Small intestine (tissue), 7 donors: ENCODE measurements around the gene ANKMY1. TPM values are rescaled to one million over a fixed set of nuclear protein-coding genes. Genes with fewer than 3 reads are reported as not detected.

ENCODE experiments used
- DNase-seq, 2 donors: peaks; one replicate each; pipeline versions ENCODE4 v3.0.0 to v3.0.0-alpha.2; 2013
- FAIRE-seq: peaks from 2 replicates; lab custom pipeline; 2012; peaks lifted over from hg19 to GRCh38; lab: Jason Lieb, UNC
- H3K27ac ChIP-seq, 3 donors: one replicate each; pipeline ENCODE4 v1.5.1; 2013; ENCODE audit warnings: low read length in 2 of 3, mild to moderate bottlenecking in 2 of 3, control low read depth in 1 of 3, inconsistent platforms in 1 of 3, low read depth in 1 of 3, moderate library complexity in 1 of 3
- H3K27me3 ChIP-seq, 3 donors: one replicate each; pipeline ENCODE4 v1.6.1; 2013; ENCODE audit warnings: low read length in 3 of 3, inconsistent platforms in 1 of 3; ENCODE audit not compliant: control insufficient read depth in 3 of 3, insufficient read depth in 3 of 3
- H3K36me3 ChIP-seq, 3 donors: one replicate each; pipeline ENCODE4 v1.6.1; 2013; ENCODE audit warnings: low read length in 3 of 3, inconsistent platforms in 1 of 3, low read depth in 1 of 3, mild to moderate bottlenecking in 1 of 3, moderate library complexity in 1 of 3; ENCODE audit not compliant: control insufficient read depth in 3 of 3, insufficient read depth in 2 of 3
- H3K4me1 ChIP-seq, 3 donors: one replicate each; pipeline ENCODE4 v1.6.1; 2013; ENCODE audit warnings: low read length in 2 of 3, inconsistent platforms in 1 of 3, low read depth in 1 of 3, mild to moderate bottlenecking in 1 of 3, moderate library complexity in 1 of 3; ENCODE audit not compliant: control insufficient read depth in 3 of 3, insufficient read depth in 2 of 3
- H3K4me3 ChIP-seq, 3 donors: one replicate each; pipeline ENCODE4 v1.5.1; 2013; ENCODE audit warnings: low read length in 3 of 3, control low read depth in 1 of 3, inconsistent platforms in 1 of 3, low read depth in 1 of 3, mild to moderate bottlenecking in 1 of 3, moderate library complexity in 1 of 3
- H3K9me3 ChIP-seq, 2 donors: one replicate each; pipeline ENCODE4 v1.6.1; 2013; ENCODE audit warnings: low read depth in 1 of 2, low read length in 1 of 2; ENCODE audit not compliant: control insufficient read depth in 2 of 2, insufficient read depth in 1 of 2
- WGBS, 3 donors: extraction: QIAGEN DNeasy Blood & Tissue Kit; methylation state at CpG; one replicate each; pipeline ENCODE4 v1.1.7; 2013; 5-methylcytosine and 5-hydroxymethylcytosine counted together
- polyA plus RNA-seq, 4 donors: library from polyadenylated mRNA; stranded (reverse) in 3 of 4; unstranded in 1 of 4; fragments of 200-250 nt in 3 of 4; fragments of 120-200 nt in 1 of 4; gene quantifications; one replicate each; pipeline versions ENCODE4 v1.2.1 to v1.2.3, GENCODE V29; 2013
- donor health status: healthy with polysubstance abuse.
- donor health status: control.
- donor health status: control.
- donor health status: Bipolar disorder and iron deficiency.
- donor health status: healthy.

The ANKMY1 gene
- polyA plus RNA-seq, 4 donors = 3.4 to 13.0 (median 5.9) TPM

GRCh38 chr2:240509667-240510512 lies 47.9 kb downstream of the ANKMY1 start:
- H3K9me3 ChIP-seq = peaks cover 0 to 3% of the 10 kb centered on the region in 2 donors
- 67 to 75% (median 72%) methylated on average over 12 of the region's 12 CpGs for WGBS, 3 donors
- H3K4me3 ChIP-seq = no peak overlapping the region
- H3K27ac ChIP-seq = no peak overlapping the region
- H3K4me1 ChIP-seq = no peaks in the 10 kb centered on the region
- peaks cover 0 to 20% (median 0%) of the 10 kb centered on the region in 3 donors for H3K36me3 ChIP-seq
- no peaks in the 10 kb centered on the region for H3K27me3 ChIP-seq
- FAIRE-seq (no peak), DNase-seq (no peak)

- no peak overlapping the region for H3K4me3 ChIP-seq
- DNase-seq (no peak), FAIRE-seq (no peak)
- H3K27ac ChIP-seq = no peak overlapping the region
- H3K27me3 ChIP-seq = no peaks in the 10 kb centered on the region
- H3K4me1 ChIP-seq = no peaks in the 10 kb centered on the region
- WGBS, 3 donors = 96 to 98% (median 98%) methylated on average over 7 of the region's 7 CpGs
- H3K36me3 ChIP-seq = peaks cover 0 to 20% (median 0%) of the 10 kb centered on the region in 3 donors
- peaks cover 0 to under 1% of the 10 kb centered on the region in 2 donors for H3K9me3 ChIP-seq
Measured at GRCh38 chr2:240508832-240509545, 48.8 kb downstream of the ANKMY1 start.

GRCh38 chr2:240507778-240508251 lies 50.0 kb downstream of the ANKMY1 start:
- WGBS, 3 donors = 91 to 96% (median 96%) methylated on average over 10 to 11 of the region's 11 CpGs

GRCh38 chr2:240507060-240507777 lies 50.6 kb downstream of the ANKMY1 start:
- 82 to 95% (median 94%) methylated on average over 5 to 6 of the region's 6 CpGs for WGBS, 3 donors
- no peaks in the 10 kb centered on the region for H3K4me1 ChIP-seq
- H3K36me3 ChIP-seq = peaks cover 0 to 12% (median 0%) of the 10 kb centered on the region in 3 donors
- no peak for DNase-seq
- no peak overlapping the region for H3K4me3 ChIP-seq
- no peaks in the 10 kb centered on the region for H3K27me3 ChIP-seq
- no peak overlapping the region for H3K27ac ChIP-seq
- no peak for FAIRE-seq
- H3K9me3 ChIP-seq = no peaks in the 10 kb centered on the region

More at GRCh38 chr2:240507778-240508251, 50.0 kb downstream of the ANKMY1 start:
- H3K36me3 ChIP-seq = peaks cover 0 to 17% (median 0%) of the 10 kb centered on the region in 3 donors
- no peak overlapping the region for H3K4me3 ChIP-seq
- no peaks in the 10 kb centered on the region for H3K27me3 ChIP-seq
- no peak overlapping the region for H3K27ac ChIP-seq
- no peaks in the 10 kb centered on the region for H3K4me1 ChIP-seq
- DNase-seq (no peak), FAIRE-seq (no peak)
- no peaks in the 10 kb centered on the region for H3K9me3 ChIP-seq

- 87 to 94% (median 92%) methylated on average over 17 of the region's 17 CpGs for WGBS, 3 donors
- no peak overlapping the region for H3K4me3 ChIP-seq
- FAIRE-seq = no peak
Measured at GRCh38 chr2:240506406-240507059, 51.3 kb downstream of the ANKMY1 start.

GRCh38 chr2:240505910-240506309 lies 51.9 kb downstream of the ANKMY1 start:
- no peak for DNase-seq
- WGBS, 3 donors = 86 to 89% (median 88%) methylated on average over 13 to 14 of the region's 14 CpGs
- no peaks in the 10 kb centered on the region for H3K4me1 ChIP-seq
- peaks cover 0 to 2% (median 0%) of the 10 kb centered on the region in 3 donors for H3K36me3 ChIP-seq
- no peaks in the 10 kb centered on the region for H3K9me3 ChIP-seq
- FAIRE-seq = no peak
- no peak overlapping the region for H3K4me3 ChIP-seq
- no peak overlapping the region for H3K27ac ChIP-seq
- H3K27me3 ChIP-seq = no peaks in the 10 kb centered on the region

More at GRCh38 chr2:240506406-240507059, 51.3 kb downstream of the ANKMY1 start:
- no peaks in the 10 kb centered on the region for H3K4me1 ChIP-seq
- H3K27me3 ChIP-seq = no peaks in the 10 kb centered on the region
- no peaks in the 10 kb centered on the region for H3K9me3 ChIP-seq
- no peak overlapping the region for H3K27ac ChIP-seq
- H3K36me3 ChIP-seq = peaks cover 0 to 5% (median 0%) of the 10 kb centered on the region in 3 donors
- DNase-seq = no peak

GRCh38 chr2:240503848-240504247 lies 53.9 kb downstream of the ANKMY1 start:
- peaks cover 0 to 12% (median 5%) of the 10 kb centered on the region in 3 donors for H3K36me3 ChIP-seq
- H3K27ac ChIP-seq = no peak overlapping the region
- DNase-seq (no peak), FAIRE-seq (no peak)
- no peak overlapping the region for H3K4me3 ChIP-seq
- H3K4me1 ChIP-seq = no peaks in the 10 kb centered on the region
- H3K27me3 ChIP-seq = no peaks in the 10 kb centered on the region
- no peaks in the 10 kb centered on the region for H3K9me3 ChIP-seq
- 93 to 95% (median 94%) methylated on average over 7 of the region's 7 CpGs for WGBS, 3 donors
